HG03196 (cell line): ENCODE data around the gene DIAPH2.

Source experiments
- ATAC-seq: cut with Tn5 transposase; IDR thresholded peaks from one replicate; pipeline ENCODE4 v1.9.1; 2021; ENCODE audit not compliant: unreplicated experiment

The DIAPH2 gene

DNA sequence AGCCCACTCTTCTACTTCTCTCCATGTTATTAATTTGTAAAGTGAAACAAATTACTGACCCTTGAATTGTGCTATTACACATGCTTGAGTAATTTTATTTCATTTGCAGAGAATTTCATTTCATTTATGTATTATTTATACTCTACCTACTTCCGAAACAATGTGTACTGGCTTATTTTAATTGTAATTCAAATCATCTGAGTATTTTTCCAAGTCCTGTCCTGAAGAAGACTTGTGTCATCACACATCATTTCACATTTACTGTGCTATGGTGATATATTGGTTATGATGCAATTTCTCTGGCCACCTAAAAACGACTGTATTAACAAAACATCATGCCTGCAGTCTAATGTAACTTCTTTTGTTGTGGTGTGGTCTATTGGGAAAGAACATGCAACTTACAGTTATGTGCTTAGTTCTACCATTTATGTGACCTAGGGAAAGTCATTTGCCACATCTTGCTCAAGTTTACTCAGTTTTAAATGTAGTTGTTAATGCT lies 583.6 kb downstream of the DIAPH2 start:
- ATAC-seq: no peak

- no peak for ATAC-seq
Observed at GRCh38 chrX:97284531-97284930, 599.9 kb downstream of the DIAPH2 start.

GRCh38 chrX:97290199-97290598 lies 605.6 kb downstream of the DIAPH2 start:
- ATAC-seq: no peak

- ATAC-seq: no peak
Observed at GRCh38 chrX:97294041-97294440, 609.4 kb downstream of the DIAPH2 start.

DNA sequence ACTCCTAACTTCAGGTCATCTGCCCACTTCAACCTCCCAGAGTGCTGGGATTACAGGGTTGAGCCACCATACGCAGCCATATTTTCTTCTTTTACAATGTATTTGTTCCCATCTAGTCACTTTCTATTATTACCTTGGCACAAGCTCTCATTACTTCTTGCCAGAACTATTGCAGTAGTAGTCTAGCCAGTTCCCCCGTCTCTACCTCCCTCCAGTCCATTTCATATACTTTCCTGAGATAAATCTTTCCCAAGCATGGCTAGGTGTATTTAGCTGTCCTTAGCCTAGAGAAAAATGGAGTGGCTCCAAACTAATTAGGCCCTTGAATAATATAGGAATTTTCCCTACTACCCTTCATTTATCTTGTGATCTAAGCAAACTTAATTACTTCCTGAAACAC lies 611.3 kb downstream of the DIAPH2 start:
- ATAC-seq: no peak

- ATAC-seq: no peak
Observed at GRCh38 chrX:97306771-97307470, 622.3 kb downstream of the DIAPH2 start.

DNA sequence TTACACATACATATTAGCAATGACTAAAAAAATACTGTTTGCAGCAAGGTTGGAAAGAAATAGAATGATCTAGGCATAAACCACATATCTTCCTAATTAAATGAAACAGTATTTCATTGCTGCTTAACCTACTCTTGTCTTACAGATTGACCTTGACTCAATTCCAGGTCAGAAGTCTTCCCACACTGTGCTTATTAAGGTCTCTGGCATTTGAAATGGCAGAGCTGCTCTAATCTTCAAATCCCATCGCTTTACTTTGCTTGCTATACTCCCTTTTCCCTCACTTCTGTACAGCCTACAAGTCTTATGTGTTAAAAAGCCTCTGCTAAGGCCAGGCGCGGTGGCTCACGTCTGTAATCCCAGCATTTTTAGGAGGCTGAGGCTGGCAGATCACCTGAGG lies 623.5 kb downstream of the DIAPH2 start:
- ATAC-seq: no peak

GRCh38 chrX:97309487-97310116 lies 625.0 kb downstream of the DIAPH2 start:
- ATAC-seq: no peak

GRCh38 chrX:97310373-97310772 lies 625.7 kb downstream of the DIAPH2 start:
- no peak for ATAC-seq

DNA sequence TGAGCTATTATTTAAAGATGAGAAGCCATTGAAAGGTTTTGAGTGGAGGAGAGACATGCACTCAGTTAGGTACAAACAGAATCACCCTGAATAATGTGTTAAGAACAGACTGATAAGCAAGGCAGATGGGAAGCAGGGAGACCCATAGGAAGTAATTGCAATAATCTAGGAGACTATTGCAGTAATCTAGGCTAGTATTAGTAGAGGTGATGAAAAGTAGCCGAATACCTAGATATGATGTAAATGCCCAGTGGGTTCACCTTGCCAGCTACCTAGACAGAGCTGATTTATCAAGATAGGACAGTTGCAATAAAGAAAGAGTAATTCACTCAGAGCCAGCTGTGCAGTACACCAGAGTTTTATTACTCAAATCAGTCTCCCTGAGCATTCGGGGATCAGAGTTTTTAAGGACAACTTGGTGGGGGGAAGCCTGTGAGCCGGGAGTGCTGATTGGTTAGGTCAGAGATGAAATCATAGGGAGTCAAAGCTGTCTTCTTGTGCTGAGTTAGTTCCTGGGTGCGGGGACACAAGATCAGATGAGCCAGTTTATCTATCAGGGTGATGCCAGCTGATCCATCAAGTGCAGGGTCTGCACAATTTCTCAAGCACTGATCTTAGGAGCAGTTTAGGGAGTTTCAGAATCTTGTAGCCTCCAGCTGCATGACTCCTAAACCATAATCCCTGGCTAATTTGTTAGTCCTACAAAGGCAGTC lies 626.6 kb downstream of the DIAPH2 start:
- no peak for ATAC-seq

DNA sequence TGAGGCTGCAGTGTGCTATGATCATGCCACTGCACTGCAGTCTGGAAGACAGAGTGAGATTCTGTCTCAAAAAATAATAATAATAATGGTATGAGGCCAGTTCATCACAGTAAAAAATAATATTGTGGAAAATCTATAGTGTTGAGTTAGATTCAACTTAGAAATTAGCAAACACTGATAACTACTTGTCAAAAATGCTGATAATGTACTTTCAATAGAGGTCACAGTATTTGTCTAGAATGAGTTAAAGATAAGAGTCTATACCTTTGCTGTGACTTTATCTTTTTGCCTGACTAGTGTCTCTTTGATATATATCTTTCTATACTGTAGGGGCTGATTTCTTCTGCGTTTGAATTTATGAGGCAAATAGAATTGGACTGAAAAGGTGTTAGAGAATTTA lies 629.7 kb downstream of the DIAPH2 start:
- no peak for ATAC-seq

DNA sequence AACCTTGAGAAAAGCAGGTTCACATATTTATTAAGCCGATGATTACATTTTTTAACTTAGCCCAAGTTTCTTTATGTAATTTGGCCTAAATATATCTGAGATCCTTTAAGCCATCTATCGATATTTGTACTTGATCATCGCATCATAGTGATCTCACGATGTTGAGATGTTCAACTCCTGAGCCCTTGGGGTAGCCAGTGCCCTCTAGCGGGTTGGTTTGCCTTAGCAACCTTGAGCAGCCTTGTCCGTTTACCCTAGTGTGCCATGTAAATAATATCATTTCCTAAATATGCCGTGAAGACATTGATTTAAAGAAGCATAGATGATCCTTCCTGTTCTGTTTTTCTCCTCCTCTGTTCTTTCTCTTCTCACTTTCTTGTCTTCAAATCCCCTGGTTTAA lies 631.3 kb downstream of the DIAPH2 start:
- no peak for ATAC-seq

- ATAC-seq: no peak
Observed at GRCh38 chrX:97320305-97320704, 635.7 kb downstream of the DIAPH2 start.

DNA sequence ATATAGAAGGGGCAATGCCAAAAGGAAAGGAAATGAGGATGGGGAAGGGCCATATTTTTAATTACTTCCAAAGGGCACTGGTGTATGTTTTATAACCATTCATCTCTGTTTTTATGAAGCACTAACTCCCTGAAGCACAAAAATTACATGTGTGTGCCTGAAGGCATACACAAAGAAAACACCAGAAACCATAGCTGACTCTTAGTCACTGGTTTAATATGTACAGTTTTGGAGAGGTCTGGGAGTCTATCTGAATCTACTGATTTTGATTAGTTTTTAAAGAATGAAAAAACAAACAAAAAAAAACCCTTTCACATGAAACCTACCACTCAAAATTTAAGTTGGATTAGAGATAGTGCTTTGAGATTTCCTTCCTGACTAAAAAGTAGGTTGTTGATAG lies 637.8 kb downstream of the DIAPH2 start:
- ATAC-seq: no peak

- ATAC-seq: peak; percentile 96
Observed at GRCh38 chrX:97326456-97326855, 641.8 kb downstream of the DIAPH2 start.

DNA sequence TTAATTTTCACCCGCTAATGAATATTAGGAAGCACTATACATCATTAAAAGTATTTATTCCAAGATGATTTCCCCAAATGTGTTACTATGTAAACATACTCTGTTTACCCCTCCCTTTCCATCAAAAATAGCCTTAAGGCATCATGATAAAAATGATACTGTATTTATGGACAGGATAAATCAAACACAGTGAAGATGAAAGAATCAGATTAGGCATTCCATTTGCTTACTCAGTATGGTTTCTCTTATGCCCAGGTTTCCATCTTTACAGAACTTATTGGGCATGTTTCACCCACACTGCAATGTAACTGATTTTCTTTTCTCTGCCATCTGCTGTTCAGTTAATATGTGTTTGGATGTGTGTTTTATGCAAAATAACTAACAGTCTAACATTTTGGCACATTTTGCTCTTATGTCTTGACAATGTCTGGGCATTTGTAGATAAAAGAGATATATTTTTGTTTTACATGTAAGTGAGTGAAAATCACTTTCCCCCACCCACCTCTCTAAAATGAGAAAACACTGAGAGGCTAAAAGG lies 644.3 kb downstream of the DIAPH2 start:
- no peak for ATAC-seq

DNA sequence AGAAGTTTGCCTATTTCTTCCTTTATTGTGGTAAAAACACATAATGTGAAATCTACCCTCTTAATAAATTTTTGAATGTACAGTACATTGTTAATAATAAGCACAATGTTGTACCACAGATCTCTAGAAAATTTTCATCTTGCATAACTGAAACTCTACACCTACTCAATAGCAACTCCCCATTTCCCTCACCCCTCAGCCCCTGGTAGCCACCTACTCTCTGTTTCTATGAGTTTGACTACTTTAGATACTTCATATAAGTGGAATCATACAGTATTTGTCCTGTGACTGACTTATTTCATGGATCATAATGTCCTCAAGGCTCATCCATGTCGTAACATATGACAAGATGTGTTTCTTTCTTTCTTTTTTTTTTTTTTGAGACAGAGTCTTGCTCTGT lies 645.5 kb downstream of the DIAPH2 start:
- ATAC-seq: no peak

GRCh38 chrX:97332963-97333362 lies 648.3 kb downstream of the DIAPH2 start:
- ATAC-seq: no peak

GRCh38 chrX:97334850-97335249 lies 650.2 kb downstream of the DIAPH2 start:
- no peak for ATAC-seq

- ATAC-seq: no peak
Observed at GRCh38 chrX:97344724-97345123, 660.1 kb downstream of the DIAPH2 start.

- ATAC-seq: no peak
Observed at GRCh38 chrX:97358941-97359340, 674.3 kb downstream of the DIAPH2 start.

- ATAC-seq: no peak
Observed at GRCh38 chrX:97363843-97364242, 679.2 kb downstream of the DIAPH2 start.
